Stimulated activated CD8-positive, alpha-beta memory T cell treated with anti-CD3 and anti-CD28 coated beads, Interleukin-2, amount 100 ng/mL, for 48 hours (primary cell): Measurements from ENCODE around the gene ADK.

Experiments
- DNase-seq, 2 donors: peaks; one replicate each; pipeline ENCODE4 v3.0.0-alpha.2; 2020; ENCODE audit warnings: low read depth in 2 of 2

ADK gene

DNA sequence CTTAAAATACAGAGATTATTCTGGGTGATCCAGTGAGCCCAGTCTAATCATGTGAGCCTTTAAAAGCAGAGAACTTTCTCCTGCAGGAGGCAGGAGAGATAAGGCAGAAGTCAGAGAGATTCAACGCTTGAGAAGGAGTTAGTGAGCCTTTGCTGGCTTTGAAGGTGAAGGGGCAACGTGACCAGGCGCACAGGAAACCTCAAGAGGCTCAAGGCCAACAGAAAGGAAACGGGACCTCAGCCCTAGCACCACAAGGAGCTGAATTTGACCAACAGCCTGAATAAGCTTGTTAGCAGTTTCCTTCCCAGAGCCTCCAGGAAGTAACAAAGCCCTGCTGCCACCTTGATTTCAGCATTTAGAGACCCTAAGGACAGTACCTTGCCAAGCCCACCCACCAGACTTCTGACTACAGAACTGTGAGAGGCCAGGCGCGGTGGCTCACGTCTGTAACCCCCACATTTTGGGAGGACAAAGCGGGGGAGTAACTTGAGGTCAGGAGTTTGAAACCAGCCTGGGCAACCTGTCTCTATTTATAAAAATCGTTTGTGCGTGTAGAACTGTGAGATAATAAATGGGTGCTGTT lies 588.1 kb downstream of the ADK start:
- no peak for DNase-seq

DNA sequence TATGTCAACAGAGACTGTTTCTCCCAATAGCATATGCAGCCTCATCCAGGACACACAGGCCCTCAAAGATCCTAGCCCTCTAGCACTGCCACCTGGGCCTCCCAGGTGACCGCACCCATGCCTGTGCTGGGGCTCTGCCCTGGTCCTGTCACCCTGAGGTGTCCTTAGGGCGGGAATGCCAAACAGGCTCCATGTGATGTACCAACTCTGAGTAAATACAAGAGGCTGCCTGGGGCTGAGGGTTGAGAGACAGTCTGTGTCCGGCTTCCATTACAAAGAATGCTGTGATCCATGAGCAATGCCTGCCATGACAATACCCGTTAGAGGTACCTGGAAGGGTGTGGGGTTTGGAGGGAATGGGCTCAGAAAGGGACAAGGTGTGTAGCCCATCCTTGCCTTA lies 592.4 kb downstream of the ADK start:
- no peak for DNase-seq

GRCh38 chr10:74745449-74745848 lies 594.4 kb downstream of the ADK start:
- DNase-seq: no peak

GRCh38 chr10:74746813-74747212 lies 595.8 kb downstream of the ADK start:
- DNase-seq: no peak

DNA sequence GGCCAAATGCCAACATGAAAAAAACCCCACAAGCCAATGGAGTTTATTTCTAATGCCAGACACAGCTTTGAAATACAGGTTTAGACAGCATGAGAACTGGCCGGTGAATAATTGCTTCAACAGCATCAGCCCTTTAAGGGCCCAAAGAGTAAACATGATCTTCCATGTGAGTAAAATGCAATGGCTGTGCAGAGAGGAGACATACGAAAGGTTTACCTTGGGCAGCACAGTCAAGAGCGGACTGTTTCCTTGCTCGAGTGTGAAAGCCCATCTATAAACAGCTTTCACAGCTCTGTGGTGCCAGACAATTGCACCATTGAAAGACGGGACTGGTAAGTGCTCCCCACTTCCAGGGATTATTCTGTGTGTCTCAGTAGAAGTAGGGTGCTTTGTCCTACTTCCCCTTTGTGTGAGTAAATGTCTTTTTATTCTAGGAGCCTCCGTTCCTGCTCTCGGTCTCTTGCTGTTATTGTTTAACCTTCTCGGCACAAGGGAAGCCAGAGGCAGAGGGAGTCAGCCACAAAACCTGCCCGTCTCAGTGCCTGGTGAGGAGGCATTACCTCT lies 597.5 kb downstream of the ADK start:
- no peak for DNase-seq

- DNase-seq: no peak
These were observed 599.8 kb downstream of the ADK start for GRCh38 chr10:74750848-74751274.

GRCh38 chr10:74752371-74753040 lies 601.5 kb downstream of the ADK start:
- no peak for DNase-seq

DNA sequence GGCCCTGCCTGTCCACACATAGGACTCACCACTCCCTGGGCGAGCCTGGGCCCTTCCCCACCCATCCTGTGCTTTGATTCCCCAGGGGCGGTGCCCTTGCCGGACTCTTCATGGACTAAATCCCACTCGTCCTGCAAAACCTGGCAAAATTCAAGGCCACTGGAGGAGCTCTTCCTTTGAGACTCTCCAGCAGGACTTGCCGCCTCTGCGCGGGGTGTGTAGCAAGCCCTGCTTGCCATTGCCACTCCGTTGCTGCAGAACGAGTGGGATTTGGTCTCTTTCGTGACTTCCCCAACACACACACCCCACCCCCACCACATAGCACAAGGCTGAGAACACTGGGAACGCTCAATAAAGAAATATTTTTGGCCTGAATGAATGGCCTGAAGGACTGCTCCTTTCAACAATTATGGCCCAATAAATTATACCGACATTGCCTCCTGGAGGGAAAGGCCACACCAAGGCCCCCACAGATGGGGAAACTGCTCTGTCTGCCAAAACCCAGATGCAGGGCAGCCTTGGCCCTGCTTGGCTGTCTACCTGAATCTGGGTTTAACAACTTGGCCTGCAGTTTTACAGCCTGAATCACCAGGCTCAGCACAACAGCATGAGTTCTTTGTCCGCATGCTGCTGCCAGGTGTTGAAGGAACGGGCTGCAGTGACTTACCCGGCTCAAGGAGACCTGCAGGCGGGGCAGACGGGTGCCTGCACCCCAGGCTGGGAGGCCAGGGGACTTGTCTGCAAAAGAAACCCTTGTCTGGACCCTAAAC lies 602.6 kb downstream of the ADK start:
- no peak for DNase-seq

GRCh38 chr10:74754381-74754821 lies 603.4 kb downstream of the ADK start:
- DNase-seq: no peak

DNA sequence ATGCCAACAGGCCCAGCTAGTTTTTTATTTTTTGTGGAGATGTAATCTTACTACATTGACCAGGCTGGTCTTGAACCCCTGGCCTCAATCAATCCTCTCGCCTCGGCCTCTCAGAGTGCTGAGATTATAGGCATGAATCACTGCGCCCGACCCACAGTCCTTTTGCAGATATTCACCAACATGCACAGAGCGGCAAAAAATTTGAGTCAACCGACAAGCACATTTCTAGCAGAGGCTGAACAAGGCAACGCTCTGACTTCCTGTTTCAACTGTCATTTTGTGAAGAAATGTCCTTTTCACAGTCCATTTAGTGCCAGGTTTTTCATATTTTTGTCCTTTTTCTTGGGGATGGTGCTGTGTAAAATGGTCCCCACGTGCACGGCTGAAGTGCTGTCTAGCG lies 604.3 kb downstream of the ADK start:
- no peak for DNase-seq
